Nephron progenitor cell (in vitro differentiated cells): ENCODE measurements around the gene UGT1A6.
A peak's percentile ranks its signal among the peaks of the same experiment; 100 is the strongest.

Experiments used
- DNase-seq: peaks from one replicate; pipeline ENCODE4 v3.0.0; 2021
- H3K27ac Mint-ChIP-seq: 2 replicates; pipeline ENCODE4 v1.8.0; 2021; ENCODE audit warnings: mild to moderate bottlenecking, moderate library complexity, mixed read lengths
- H3K27me3 Mint-ChIP-seq: 2 replicates; pipeline ENCODE4 v1.8.0; 2021; ENCODE audit warnings: mild to moderate bottlenecking, low read depth, mixed read lengths; ENCODE audit not compliant: poor library complexity
- H3K36me3 Mint-ChIP-seq: 2 replicates; pipeline ENCODE4 v1.8.0; 2021; ENCODE audit warnings: low read depth, mixed read lengths
- H3K4me1 Mint-ChIP-seq: 2 replicates; pipeline ENCODE4 v1.8.0; 2021; ENCODE audit warnings: mixed read lengths
- H3K4me3 Mint-ChIP-seq: 2 replicates; pipeline ENCODE4 v1.8.0; 2021; ENCODE audit warnings: mild to moderate bottlenecking, moderate library complexity, mixed read lengths
- H3K9me3 Mint-ChIP-seq: 2 replicates; pipeline ENCODE4 v1.8.0; 2021; ENCODE audit warnings: mild to moderate bottlenecking, moderate library complexity, mixed read lengths
- TF ChIP-seq, protein P1 (sequence below): fragments of 200-600 bp; sonication (generic); IDR thresholded peaks from 2 replicates; pipeline ENCODE4 v1.5.0; 2021; ENCODE audit warnings: antibody characterized with exemption

The UGT1A6 gene

DNA sequence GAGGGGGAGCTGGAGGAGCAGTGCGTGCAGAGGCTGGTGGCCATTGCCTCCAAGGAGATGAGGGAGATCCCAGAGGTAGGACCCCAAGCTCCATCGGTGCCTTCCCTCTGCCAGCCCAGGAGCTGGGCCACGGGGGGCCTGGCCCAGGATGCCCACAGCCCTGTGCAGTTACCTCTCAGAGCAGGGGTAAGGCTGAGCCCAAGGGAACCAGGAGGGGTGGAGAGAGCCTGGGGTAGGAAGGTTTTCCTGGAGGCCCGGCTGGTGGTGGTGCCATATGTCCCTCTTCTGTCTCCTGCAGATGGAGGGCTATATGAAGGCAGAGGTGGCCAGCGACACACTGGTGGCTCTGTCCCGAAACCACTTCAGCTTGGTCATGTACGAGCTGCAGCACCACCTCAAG lies 96.9 kb downstream of the UGT1A6 start:
- Mint-ChIP-seq H3K27ac (no peak overlapping the region), H3K9me3 (peaks cover 4% of the 10 kb centered on the region), H3K4me1 (peaks cover 17% of the 10 kb centered on the region), H3K4me3 (no peak overlapping the region), H3K36me3 (no peaks in the 10 kb centered on the region), H3K27me3 (peaks cover 4% of the 10 kb centered on the region)
- TF ChIP-seq, protein P1, sequence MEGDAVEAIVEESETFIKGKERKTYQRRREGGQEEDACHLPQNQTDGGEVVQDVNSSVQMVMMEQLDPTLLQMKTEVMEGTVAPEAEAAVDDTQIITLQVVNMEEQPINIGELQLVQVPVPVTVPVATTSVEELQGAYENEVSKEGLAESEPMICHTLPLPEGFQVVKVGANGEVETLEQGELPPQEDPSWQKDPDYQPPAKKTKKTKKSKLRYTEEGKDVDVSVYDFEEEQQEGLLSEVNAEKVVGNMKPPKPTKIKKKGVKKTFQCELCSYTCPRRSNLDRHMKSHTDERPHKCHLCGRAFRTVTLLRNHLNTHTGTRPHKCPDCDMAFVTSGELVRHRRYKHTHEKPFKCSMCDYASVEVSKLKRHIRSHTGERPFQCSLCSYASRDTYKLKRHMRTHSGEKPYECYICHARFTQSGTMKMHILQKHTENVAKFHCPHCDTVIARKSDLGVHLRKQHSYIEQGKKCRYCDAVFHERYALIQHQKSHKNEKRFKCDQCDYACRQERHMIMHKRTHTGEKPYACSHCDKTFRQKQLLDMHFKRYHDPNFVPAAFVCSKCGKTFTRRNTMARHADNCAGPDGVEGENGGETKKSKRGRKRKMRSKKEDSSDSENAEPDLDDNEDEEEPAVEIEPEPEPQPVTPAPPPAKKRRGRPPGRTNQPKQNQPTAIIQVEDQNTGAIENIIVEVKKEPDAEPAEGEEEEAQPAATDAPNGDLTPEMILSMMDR: no peak
- DNase-seq: no peak

DNA sequence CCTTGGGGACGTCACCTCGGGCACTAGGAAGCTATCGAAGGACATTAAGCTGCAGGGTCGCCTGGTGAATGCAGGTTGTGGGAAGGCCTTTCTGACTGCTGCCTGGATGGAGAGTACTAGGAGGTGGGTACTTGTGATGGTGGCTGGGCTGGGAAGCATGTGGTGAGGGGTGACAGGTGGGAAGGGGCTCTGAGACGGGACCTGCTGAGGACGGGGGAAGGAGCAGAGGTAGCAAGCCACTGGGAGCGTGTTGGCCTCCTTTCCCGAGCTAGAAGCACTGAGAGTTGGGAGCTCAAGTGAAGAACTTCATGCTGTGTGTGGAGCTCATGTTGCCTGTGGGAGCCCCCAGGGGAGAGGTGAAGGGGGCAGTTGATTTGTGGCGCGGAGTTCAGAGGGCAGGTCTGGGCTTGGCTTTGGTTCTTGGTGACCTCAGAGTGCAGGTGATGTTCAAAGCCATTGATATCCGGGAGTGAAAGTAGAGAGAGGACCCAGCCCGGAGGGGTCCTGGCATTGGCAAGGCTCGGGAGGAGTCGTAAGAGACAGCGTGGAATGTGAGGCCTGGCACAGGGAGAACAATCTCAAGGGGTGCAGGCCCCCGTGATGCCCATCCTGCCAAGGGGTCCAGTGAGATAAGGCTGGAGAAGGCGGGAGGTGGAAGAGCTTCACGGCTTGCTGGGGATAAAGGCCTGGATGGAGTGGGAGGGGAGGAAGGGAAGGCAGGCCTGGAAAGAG lies 98.6 kb downstream of the UGT1A6 start:
- peak overlapping the region; percentile 11 for H3K27ac Mint-ChIP-seq
- TF ChIP-seq, protein P1: no peak
- H3K27me3 Mint-ChIP-seq: peaks cover 4% of the 10 kb centered on the region
- peak; percentile 21 for DNase-seq
- no peaks in the 10 kb centered on the region for H3K36me3 Mint-ChIP-seq
- peaks cover 2% of the 10 kb centered on the region for H3K9me3 Mint-ChIP-seq
- H3K4me1 Mint-ChIP-seq: peaks cover 17% of the 10 kb centered on the region
- no peak overlapping the region for H3K4me3 Mint-ChIP-seq

DNA sequence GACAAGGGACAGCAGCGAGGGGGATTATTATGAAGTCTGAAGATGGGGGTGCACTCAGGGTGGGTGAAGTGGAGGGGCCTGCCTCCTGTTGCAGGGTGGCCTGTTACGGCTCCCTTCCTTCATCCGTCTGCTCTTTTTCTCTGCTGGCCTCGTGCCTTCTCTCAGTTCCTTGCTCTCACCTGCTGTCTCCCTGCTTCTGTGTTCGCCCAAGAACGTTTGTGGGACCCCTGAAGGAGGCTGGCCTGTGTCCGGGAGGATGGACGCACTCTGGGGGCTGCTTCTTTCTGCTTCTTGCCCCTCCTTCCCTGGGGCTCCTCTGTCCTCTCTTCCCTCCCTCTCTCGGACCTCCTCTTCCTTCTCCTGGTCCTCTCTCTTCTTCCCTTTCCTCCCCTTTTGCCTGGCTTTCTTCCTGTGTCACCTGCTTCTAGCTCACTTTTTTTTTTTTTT lies 99.2 kb downstream of the UGT1A6 start:
- no peaks in the 10 kb centered on the region for H3K36me3 Mint-ChIP-seq
- peaks cover 4% of the 10 kb centered on the region for H3K27me3 Mint-ChIP-seq
- H3K4me3 Mint-ChIP-seq: no peak overlapping the region
- TF ChIP-seq, protein P1: no peak
- DNase-seq: no peak
- H3K27ac Mint-ChIP-seq: no peak overlapping the region
- H3K9me3 Mint-ChIP-seq: no peaks in the 10 kb centered on the region
- H3K4me1 Mint-ChIP-seq: peaks cover 17% of the 10 kb centered on the region

DNA sequence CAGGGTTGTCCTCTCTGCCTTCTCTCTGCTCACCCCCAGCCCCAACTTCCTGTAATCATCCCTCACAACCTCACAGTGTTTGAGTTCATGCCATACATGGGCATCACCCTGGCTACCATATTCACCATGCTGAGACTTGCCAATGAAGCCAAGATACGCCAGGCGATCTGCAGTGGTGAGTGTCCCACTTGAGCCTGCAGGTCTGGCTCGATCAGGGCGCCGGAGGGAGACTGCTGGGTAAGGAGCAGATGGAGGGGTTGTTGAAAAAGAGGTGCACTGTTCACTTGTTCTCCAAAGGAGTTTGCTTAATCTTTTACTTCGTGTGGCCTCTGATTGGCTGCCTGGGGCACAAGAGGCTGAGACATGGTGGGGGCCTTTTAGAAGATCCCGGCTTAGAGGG lies 100.0 kb downstream of the UGT1A6 start:
- Mint-ChIP-seq H3K4me1 (peaks cover 17% of the 10 kb centered on the region), H3K27me3 (peaks cover 4% of the 10 kb centered on the region), H3K27ac (no peak overlapping the region), H3K9me3 (no peaks in the 10 kb centered on the region), H3K4me3 (no peak overlapping the region), H3K36me3 (no peaks in the 10 kb centered on the region)
- TF ChIP-seq, protein P1: no peak
- no peak for DNase-seq

DNA sequence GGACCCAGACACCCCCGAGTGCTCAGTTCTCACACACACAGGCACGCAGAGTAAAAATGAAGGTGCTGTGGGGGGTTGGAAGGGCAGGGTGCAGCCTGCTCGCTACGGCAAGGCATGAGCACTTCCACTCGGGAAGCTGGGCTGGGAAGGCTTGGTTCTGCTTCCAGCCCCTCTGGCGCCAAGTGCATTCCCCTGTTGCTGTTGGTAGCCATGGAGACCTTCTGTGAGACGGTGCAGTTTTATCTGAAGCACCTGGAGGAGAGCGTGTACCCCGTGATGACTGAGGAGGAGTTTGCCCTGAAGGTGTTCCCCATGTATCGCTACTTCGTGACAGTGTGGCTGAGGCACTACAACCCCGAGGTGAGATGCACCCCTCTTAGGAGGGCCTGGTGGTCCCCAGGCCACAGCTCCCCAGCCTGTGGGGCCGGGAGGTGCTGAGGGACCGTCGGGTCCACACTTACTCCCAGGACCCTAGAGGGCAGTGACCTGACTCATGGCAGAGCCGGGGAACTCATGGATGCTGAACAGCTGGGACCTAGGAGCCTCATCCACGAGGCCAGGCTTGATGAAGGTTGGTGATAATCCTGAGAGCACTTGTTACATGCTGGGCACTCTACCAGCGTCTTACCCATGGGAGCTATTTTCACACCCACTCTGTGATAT lies 100.9 kb downstream of the UGT1A6 start:
- Mint-ChIP-seq H3K9me3 (no peaks in the 10 kb centered on the region), H3K27ac (no peak overlapping the region), H3K4me3 (no peak overlapping the region), H3K36me3 (no peaks in the 10 kb centered on the region), H3K4me1 (peaks cover 17% of the 10 kb centered on the region), H3K27me3 (peaks cover 4% of the 10 kb centered on the region)
- TF ChIP-seq, protein P1: no peak
- DNase-seq: no peak
